Stomach (tissue), 4 donors: ENCODE measurements around the gene BCAS3.

Experiments used
- CTCF ChIP-seq, 7 experiments: fragments of 450-650 bp in 4 of 7; fragments of 200-600 bp in 3 of 7; sonication (generic) in 3 of 7; IDR thresholded peaks; one replicate each; pipeline ENCODE4 v1.5.1; 2016 to 2019; ENCODE audit warnings: antibody characterized with exemption in 7 of 7, control low read depth in 2 of 7, mild to moderate bottlenecking in 1 of 7
- POLR2A ChIP-seq, 4 donors: fragments of 450-650 bp; IDR thresholded peaks; one replicate each; pipeline ENCODE4 v1.6.1; 2016; ENCODE audit warnings: antibody characterized with exemption in 4 of 4, control low read depth in 2 of 4, mild to moderate bottlenecking in 1 of 4, moderate library complexity in 1 of 4
- POLR2AphosphoS5 ChIP-seq, 3 donors: sonication (generic); formaldehyde crosslinking; IDR thresholded peaks; one replicate each; pipeline ENCODE4 v1.6.1; 2016; ENCODE audit warnings: antibody characterized with exemption in 3 of 3

- TF ChIP-seq POLR2A (IDR thresholded peaks at IDR 0.05): no peak
- no peak for TF ChIP-seq CTCF (IDR thresholded peaks at IDR 0.05)
- no peak for TF ChIP-seq POLR2AphosphoS5 (IDR thresholded peaks at IDR 0.05)
These were observed 735.4 kb downstream of the BCAS3 start for GRCh38 chr17:61412860-61413660.
